Measurements from ENCODE around the gene MZF1.

The MZF1 gene

DNA sequence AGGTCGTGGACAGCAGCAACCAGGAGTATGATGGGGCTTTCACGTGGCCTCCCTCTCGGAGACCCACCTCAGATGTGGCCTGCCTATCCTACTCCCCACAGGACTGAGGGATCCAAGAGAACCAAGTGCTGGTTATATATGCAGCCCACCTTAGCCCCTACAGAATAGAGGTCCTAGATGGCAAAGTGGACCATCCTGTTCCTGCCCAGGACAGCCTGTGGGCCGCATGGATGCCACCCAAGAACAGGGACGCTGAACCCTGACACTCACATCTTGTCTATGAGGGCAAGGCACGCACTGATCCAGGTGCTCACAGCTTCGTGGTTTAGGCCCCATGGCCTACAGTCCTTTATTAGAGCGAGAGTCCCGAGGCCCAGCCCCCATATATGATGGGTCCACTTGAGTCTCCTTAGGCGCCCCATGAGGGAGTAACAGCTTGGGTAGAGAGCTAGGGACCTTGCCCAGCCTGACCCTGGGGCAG, 59.9 kb downstream of the MZF1 start:
- peak overlapping the region; percentile 90 for H3K27ac ChIP-seq
- no peak for TF ChIP-seq ZFX (IDR thresholded peaks at IDR 0.05)
- TF ChIP-seq, protein P1, sequence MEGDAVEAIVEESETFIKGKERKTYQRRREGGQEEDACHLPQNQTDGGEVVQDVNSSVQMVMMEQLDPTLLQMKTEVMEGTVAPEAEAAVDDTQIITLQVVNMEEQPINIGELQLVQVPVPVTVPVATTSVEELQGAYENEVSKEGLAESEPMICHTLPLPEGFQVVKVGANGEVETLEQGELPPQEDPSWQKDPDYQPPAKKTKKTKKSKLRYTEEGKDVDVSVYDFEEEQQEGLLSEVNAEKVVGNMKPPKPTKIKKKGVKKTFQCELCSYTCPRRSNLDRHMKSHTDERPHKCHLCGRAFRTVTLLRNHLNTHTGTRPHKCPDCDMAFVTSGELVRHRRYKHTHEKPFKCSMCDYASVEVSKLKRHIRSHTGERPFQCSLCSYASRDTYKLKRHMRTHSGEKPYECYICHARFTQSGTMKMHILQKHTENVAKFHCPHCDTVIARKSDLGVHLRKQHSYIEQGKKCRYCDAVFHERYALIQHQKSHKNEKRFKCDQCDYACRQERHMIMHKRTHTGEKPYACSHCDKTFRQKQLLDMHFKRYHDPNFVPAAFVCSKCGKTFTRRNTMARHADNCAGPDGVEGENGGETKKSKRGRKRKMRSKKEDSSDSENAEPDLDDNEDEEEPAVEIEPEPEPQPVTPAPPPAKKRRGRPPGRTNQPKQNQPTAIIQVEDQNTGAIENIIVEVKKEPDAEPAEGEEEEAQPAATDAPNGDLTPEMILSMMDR (conservative IDR thresholded peaks at IDR 0.05) = no peak

Data from C4-2B (cell line).